ENCODE data around the gene ZNF560. TPM values are rescaled to one million over a fixed set of nuclear protein-coding genes. Genes with fewer than 3 reads are reported as not detected.
A peak's percentile ranks its signal among the peaks of the same experiment; 100 is the strongest.

The ZNF560 gene
- total and polyA plus RNA-seq, 4 donors, result not detected

DNA sequence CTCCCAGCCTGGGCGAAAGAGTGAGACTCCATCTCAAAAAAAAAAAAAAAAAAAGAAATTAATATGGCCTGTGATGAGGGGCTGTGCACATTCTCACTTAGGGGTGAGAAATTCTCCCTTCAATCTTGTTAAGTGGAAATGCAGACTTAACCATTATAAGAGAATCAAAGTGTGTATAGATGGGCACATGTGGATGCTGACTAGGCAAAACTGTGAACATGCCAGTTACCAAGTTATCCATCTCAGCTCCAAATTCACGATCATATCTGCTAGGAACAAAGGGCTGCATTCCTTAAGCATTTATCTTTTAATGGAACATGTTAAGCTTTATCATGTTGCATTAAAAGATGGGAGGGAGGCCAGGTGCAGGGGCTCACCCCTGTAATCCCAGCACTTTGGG lies 4.3 kb downstream of the ZNF560 start:
- H3K27me3 ChIP-seq (ENCODE audit: control insufficient read depth in 4 of 4, insufficient read depth in 4 of 4, low read length in 3 of 4), result no peaks in the 10 kb centered on the region
- no peak overlapping the region for H3K4me3 ChIP-seq (ENCODE audit: low read depth in 1 of 3, low read length in 3 of 3)
- H3K9me3 ChIP-seq (ENCODE audit: control insufficient read depth in 4 of 4, low read length in 3 of 4), result peaks cover 14 to 40% (median 27%) of the 10 kb centered on the region in 4 donors
- 65% methylated on average over 2 of the region's 2 CpGs for WGBS
- no peak overlapping the region for H3K27ac ChIP-seq (ENCODE audit: low read depth in 1 of 2, low read length in 2 of 2)
- peaks cover 0 to 3% (median 0%) of the 10 kb centered on the region in 4 donors for H3K36me3 ChIP-seq (ENCODE audit: control insufficient read depth in 4 of 4, insufficient read depth in 3 of 4, low read depth in 1 of 4, low read length in 3 of 4)
- no peak overlapping the region for H3K9ac ChIP-seq (ENCODE audit: low read depth in 1 of 2, low read length in 2 of 2)
- DNase-seq (ENCODE audit: low spot score), result no peak
- TF ChIP-seq HNF4A (conservative IDR thresholded peaks at IDR 0.05), result no peak
- TF ChIP-seq, protein P1, sequence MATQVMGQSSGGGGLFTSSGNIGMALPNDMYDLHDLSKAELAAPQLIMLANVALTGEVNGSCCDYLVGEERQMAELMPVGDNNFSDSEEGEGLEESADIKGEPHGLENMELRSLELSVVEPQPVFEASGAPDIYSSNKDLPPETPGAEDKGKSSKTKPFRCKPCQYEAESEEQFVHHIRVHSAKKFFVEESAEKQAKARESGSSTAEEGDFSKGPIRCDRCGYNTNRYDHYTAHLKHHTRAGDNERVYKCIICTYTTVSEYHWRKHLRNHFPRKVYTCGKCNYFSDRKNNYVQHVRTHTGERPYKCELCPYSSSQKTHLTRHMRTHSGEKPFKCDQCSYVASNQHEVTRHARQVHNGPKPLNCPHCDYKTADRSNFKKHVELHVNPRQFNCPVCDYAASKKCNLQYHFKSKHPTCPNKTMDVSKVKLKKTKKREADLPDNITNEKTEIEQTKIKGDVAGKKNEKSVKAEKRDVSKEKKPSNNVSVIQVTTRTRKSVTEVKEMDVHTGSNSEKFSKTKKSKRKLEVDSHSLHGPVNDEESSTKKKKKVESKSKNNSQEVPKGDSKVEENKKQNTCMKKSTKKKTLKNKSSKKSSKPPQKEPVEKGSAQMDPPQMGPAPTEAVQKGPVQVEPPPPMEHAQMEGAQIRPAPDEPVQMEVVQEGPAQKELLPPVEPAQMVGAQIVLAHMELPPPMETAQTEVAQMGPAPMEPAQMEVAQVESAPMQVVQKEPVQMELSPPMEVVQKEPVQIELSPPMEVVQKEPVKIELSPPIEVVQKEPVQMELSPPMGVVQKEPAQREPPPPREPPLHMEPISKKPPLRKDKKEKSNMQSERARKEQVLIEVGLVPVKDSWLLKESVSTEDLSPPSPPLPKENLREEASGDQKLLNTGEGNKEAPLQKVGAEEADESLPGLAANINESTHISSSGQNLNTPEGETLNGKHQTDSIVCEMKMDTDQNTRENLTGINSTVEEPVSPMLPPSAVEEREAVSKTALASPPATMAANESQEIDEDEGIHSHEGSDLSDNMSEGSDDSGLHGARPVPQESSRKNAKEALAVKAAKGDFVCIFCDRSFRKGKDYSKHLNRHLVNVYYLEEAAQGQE (IDR thresholded peaks at IDR 0.05), result no peak
- no peak for TF ChIP-seq HNF4G (IDR thresholded peaks at IDR 0.05)
- TF ChIP-seq, protein P2, sequence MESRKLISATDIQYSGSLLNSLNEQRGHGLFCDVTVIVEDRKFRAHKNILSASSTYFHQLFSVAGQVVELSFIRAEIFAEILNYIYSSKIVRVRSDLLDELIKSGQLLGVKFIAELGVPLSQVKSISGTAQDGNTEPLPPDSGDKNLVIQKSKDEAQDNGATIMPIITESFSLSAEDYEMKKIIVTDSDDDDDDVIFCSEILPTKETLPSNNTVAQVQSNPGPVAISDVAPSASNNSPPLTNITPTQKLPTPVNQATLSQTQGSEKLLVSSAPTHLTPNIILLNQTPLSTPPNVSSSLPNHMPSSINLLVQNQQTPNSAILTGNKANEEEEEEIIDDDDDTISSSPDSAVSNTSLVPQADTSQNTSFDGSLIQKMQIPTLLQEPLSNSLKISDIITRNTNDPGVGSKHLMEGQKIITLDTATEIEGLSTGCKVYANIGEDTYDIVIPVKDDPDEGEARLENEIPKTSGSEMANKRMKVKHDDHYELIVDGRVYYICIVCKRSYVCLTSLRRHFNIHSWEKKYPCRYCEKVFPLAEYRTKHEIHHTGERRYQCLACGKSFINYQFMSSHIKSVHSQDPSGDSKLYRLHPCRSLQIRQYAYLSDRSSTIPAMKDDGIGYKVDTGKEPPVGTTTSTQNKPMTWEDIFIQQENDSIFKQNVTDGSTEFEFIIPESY (IDR thresholded peaks at IDR 0.05), result no peak
- TF ChIP-seq RAD21 (IDR thresholded peaks at IDR 0.05), result no peak
- no peak for TF ChIP-seq FOXA1 (IDR thresholded peaks at IDR 0.05)
- no peak for TF ChIP-seq YY1 (IDR thresholded peaks at IDR 0.05)
- no peak for TF ChIP-seq NR2F2 (IDR thresholded peaks at IDR 0.05)
- TF ChIP-seq, protein P3, sequence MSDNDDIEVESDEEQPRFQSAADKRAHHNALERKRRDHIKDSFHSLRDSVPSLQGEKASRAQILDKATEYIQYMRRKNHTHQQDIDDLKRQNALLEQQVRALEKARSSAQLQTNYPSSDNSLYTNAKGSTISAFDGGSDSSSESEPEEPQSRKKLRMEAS (IDR thresholded peaks at IDR 0.05), result no peak
- H3K4me1 ChIP-seq (ENCODE audit: control insufficient read depth in 4 of 4, insufficient read depth in 4 of 4, low read length in 3 of 4), result no peaks in the 10 kb centered on the region

DNA sequence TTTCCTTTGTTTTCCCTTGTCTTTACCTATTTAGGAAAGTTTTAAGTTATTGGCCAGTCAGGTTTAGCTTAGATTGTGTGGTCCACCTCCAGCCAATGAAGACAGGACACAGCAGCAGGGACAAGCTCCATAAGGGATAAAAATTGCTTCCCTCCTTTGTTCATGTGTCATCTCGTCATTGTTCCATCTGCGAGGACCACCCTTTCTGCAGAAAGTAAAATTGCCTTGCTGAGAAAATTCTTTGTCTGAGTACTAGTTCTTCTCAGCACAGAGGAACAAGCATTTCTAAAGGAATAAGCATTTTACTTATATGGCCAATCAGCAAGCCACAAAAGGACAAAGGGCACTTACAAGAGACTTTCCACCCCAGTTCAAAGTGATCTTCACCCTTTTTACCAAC lies 11.4 kb downstream of the ZNF560 start:
- Histone ChIP-seq H3K27ac (ENCODE audit: low read depth in 1 of 2, low read length in 2 of 2) (no peak overlapping the region), H3K27me3 (ENCODE audit: control insufficient read depth in 4 of 4, insufficient read depth in 4 of 4, low read length in 3 of 4) (no peaks in the 10 kb centered on the region), H3K9me3 (ENCODE audit: control insufficient read depth in 4 of 4, low read length in 3 of 4) (peaks cover 7 to 35% (median 26%) of the 10 kb centered on the region in 4 donors), H3K4me1 (ENCODE audit: control insufficient read depth in 4 of 4, insufficient read depth in 4 of 4, low read length in 3 of 4) (no peaks in the 10 kb centered on the region), H3K36me3 (ENCODE audit: control insufficient read depth in 4 of 4, insufficient read depth in 3 of 4, low read depth in 1 of 4, low read length in 3 of 4) (no peaks in the 10 kb centered on the region), H3K4me3 (ENCODE audit: low read depth in 1 of 3, low read length in 3 of 3) (peak overlapping the region in 1 of 3 donors; percentile 7), H3K9ac (ENCODE audit: low read depth in 1 of 2, low read length in 2 of 2) (no peak overlapping the region)
- DNase-seq (ENCODE audit: low spot score), result no peak
- TF ChIP-seq, protein P4, sequence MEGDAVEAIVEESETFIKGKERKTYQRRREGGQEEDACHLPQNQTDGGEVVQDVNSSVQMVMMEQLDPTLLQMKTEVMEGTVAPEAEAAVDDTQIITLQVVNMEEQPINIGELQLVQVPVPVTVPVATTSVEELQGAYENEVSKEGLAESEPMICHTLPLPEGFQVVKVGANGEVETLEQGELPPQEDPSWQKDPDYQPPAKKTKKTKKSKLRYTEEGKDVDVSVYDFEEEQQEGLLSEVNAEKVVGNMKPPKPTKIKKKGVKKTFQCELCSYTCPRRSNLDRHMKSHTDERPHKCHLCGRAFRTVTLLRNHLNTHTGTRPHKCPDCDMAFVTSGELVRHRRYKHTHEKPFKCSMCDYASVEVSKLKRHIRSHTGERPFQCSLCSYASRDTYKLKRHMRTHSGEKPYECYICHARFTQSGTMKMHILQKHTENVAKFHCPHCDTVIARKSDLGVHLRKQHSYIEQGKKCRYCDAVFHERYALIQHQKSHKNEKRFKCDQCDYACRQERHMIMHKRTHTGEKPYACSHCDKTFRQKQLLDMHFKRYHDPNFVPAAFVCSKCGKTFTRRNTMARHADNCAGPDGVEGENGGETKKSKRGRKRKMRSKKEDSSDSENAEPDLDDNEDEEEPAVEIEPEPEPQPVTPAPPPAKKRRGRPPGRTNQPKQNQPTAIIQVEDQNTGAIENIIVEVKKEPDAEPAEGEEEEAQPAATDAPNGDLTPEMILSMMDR (IDR thresholded peaks at IDR 0.05; ENCODE audit: low read depth, low read length, missing input control), result no peak
- TF ChIP-seq, protein P5, sequence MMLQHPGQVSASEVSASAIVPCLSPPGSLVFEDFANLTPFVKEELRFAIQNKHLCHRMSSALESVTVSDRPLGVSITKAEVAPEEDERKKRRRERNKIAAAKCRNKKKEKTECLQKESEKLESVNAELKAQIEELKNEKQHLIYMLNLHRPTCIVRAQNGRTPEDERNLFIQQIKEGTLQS (IDR thresholded peaks at IDR 0.05), result no peak
- TF ChIP-seq HNF4G (IDR thresholded peaks at IDR 0.05), result no peak
- TF ChIP-seq, protein P3 (IDR thresholded peaks at IDR 0.05), result no peak
- no peak for TF ChIP-seq JUND (IDR thresholded peaks at IDR 0.05)
- TF ChIP-seq TAF1 (conservative IDR thresholded peaks at IDR 0.05), result no peak
- TF ChIP-seq FOXA2 (IDR thresholded peaks at IDR 0.05), result no peak
- TF ChIP-seq EGR1 (IDR thresholded peaks at IDR 0.05; ENCODE audit: low read depth in 2 of 2), result no peak
- TF ChIP-seq RAD21 (IDR thresholded peaks at IDR 0.05), result no peak
- WGBS, result 85% methylated on average over 2 of the region's 2 CpGs
